GM19351 (cell line): ENCODE data around the gene TEX47.

ENCODE experiments used
- ATAC-seq: cut with Tn5 transposase; IDR thresholded peaks from one replicate; pipeline ENCODE4 v1.9.1; 2021; ENCODE audit warnings: mild to moderate bottlenecking, moderate library complexity; ENCODE audit not compliant: unreplicated experiment

The TEX47 gene

DNA sequence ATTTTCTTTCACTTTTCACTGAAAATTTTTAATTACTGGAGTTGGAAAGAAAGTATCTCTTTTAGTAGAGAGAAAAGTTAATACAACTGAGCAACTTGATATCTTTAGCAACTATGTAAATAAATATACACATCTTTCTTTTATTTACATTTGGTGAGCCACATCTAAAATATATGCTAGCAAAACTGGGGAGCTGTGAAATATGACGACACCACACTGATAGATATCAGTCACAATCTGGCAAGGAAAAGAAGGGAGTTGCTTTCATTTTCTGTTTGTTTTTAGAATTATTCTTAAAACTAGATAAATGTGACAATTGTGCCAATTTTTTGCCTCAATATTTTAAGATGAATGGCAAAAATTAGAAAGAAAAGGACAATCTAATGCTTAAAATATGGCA lies 38.7 kb downstream of the TEX47 start:
- no peak for ATAC-seq

DNA sequence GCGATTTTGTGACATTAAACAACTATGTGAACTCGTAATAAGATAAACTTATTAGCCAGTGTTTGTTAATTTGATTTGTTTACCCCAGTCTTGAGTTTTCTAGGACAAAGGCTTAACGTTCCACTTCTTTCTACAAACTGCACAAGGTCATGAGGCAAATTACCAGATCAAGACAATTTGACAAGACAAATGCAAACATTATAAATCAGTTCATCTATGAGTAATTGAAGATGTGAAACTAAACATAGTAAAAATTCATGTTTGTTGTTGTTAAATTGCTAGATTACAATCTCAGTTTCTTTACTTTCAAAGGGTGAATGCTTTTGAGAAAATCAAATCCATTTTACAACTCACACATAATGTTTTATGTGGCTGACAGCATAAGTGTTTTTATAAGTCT lies 49.4 kb downstream of the TEX47 start:
- ATAC-seq = no peak
